ENCODE results near the gene MICAL2. TPM values are rescaled to one million over a fixed set of nuclear protein-coding genes. Genes with fewer than 3 reads are reported as not detected.
A peak's percentile ranks its signal among the peaks of the same experiment; 100 is the strongest.

Gene MICAL2
- total RNA-seq, 1 experiment from 2014 or later = 151 TPM

DNA sequence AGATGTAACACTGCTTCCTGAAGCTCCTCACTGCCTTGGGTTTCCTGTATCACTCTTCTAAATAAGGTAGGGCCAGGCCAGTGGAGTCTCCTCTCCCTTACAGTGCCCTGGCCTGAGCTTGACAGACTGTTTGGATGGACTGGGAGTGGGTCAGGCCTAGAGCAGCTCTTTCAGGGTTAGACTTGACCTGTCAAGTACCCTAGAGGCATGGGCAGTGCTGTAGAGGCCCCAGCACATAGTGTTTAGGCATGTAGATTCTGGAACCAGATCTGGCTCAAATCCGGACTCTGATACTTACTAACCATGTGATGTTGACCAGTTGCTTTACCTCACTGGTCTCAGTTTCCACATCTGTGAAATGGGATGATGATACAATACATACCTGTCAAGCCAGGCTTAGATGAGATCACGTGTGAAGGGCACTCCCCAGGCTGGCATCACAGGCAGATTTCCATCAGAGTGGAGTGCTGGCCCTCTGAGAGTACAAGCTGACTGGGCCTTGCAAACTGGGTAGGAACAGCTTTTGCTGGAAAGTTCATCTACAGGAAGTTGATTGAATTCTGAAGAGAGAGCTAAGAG, 1.4 kb upstream of the MICAL2 start:
- H3K27me3 Mint-ChIP-seq (ENCODE audit: insufficient read depth, unreplicated experiment) = no peaks in the 10 kb centered on the region
- ChIA-PET POLR2A (interaction anchor here (1.3 to 7.2 kb wide), 6 partner anchors 10 to 73 kb away, joined by 5 to 79 read pairs (median 12); no protein-coding TSS in a partner anchor), CTCF (interaction anchor here (0.9 to 2.4 kb wide), 11 partner anchors 13 to 172 kb away, joined by 3 to 11 read pairs (median 5); no protein-coding TSS in a partner anchor)

DNA sequence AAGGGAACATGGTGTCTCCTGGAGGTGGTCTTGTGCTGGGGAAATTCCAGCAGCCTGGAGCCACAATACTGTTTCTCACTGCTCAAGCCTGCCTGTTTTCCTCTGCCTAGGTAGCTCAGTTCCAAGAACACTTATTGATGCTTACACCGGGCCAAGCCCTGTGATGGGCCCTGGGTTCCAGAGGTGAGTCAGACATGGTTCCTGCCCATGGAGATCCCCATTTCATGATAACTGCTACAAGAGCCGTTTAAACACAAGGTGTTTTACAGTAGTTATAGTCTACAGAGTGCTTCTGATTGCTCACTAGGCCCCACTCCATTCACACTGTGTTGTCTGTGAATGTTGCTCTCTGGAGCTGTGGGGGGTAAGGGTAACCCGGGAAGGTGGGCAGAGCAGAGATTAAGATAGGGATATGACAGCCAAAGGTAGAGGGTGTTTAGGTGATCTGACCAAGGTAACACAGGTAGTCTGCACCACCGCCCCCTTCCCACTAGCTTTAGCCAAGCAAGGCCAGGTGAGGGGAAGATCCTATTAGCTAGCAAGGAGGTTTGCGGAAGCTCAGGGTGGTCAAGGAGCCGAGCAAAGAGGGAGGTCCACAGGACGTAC, 696 bp upstream of the MICAL2 start:
- Mint-ChIP-seq H3K27ac (ENCODE audit: low read depth, unreplicated experiment) (peak overlapping the region; percentile 61), H3K9me3 (ENCODE audit: unreplicated experiment) (no peaks in the 10 kb centered on the region), H3K4me3 (ENCODE audit: unreplicated experiment) (peak overlapping the region; percentile 79), H3K36me3 (ENCODE audit: insufficient read depth, unreplicated experiment) (peaks cover 12% of the 10 kb centered on the region), H3K4me1 (ENCODE audit: insufficient read depth, unreplicated experiment) (peaks cover 29% of the 10 kb centered on the region), H3K27me3 (ENCODE audit: insufficient read depth, unreplicated experiment) (no peaks in the 10 kb centered on the region)
- TSS peak; percentile 77 for BruUV-seq (replicated peaks)
- TF ChIP-seq, protein P1, sequence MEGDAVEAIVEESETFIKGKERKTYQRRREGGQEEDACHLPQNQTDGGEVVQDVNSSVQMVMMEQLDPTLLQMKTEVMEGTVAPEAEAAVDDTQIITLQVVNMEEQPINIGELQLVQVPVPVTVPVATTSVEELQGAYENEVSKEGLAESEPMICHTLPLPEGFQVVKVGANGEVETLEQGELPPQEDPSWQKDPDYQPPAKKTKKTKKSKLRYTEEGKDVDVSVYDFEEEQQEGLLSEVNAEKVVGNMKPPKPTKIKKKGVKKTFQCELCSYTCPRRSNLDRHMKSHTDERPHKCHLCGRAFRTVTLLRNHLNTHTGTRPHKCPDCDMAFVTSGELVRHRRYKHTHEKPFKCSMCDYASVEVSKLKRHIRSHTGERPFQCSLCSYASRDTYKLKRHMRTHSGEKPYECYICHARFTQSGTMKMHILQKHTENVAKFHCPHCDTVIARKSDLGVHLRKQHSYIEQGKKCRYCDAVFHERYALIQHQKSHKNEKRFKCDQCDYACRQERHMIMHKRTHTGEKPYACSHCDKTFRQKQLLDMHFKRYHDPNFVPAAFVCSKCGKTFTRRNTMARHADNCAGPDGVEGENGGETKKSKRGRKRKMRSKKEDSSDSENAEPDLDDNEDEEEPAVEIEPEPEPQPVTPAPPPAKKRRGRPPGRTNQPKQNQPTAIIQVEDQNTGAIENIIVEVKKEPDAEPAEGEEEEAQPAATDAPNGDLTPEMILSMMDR (IDR thresholded peaks at IDR 0.05; ENCODE audit: unreplicated experiment) = no peak
- intact Hi-C loops (cut with micrococcal nuclease) = loop anchor here (1.0 to 5.0 kb wide), 3 partner anchors 63 to 177 kb away; no protein-coding TSS in a partner anchor
- DNase-seq (ENCODE audit: unreplicated experiment) = no peak
- ChIA-PET POLR2A (interaction anchor here (0.8 to 7.2 kb wide), 13 partner anchors 11 to 160 kb away, joined by 3 to 79 read pairs (median 5); no protein-coding TSS in a partner anchor), CTCF (interaction anchor here (0.8 to 2.4 kb wide), 14 partner anchors 14 to 171 kb away, joined by 3 to 11 read pairs (median 4); no protein-coding TSS in a partner anchor)

More for the DNA sequence above, 1.4 kb upstream of the MICAL2 start:
- Mint-ChIP-seq H3K4me1 (ENCODE audit: insufficient read depth, unreplicated experiment) (peaks cover 30% of the 10 kb centered on the region), H3K27ac (ENCODE audit: low read depth, unreplicated experiment) (no peak overlapping the region), H3K36me3 (ENCODE audit: insufficient read depth, unreplicated experiment) (peaks cover 12% of the 10 kb centered on the region), H3K9me3 (ENCODE audit: unreplicated experiment) (no peaks in the 10 kb centered on the region), H3K4me3 (ENCODE audit: unreplicated experiment) (no peak overlapping the region)
- BruUV-seq (replicated peaks) = no TSS peak
- DNase-seq (ENCODE audit: unreplicated experiment) = no peak
- intact Hi-C loops (cut with micrococcal nuclease) = no loop called here
- TF ChIP-seq, protein P1 (IDR thresholded peaks at IDR 0.05; ENCODE audit: unreplicated experiment) = no peak

DNA sequence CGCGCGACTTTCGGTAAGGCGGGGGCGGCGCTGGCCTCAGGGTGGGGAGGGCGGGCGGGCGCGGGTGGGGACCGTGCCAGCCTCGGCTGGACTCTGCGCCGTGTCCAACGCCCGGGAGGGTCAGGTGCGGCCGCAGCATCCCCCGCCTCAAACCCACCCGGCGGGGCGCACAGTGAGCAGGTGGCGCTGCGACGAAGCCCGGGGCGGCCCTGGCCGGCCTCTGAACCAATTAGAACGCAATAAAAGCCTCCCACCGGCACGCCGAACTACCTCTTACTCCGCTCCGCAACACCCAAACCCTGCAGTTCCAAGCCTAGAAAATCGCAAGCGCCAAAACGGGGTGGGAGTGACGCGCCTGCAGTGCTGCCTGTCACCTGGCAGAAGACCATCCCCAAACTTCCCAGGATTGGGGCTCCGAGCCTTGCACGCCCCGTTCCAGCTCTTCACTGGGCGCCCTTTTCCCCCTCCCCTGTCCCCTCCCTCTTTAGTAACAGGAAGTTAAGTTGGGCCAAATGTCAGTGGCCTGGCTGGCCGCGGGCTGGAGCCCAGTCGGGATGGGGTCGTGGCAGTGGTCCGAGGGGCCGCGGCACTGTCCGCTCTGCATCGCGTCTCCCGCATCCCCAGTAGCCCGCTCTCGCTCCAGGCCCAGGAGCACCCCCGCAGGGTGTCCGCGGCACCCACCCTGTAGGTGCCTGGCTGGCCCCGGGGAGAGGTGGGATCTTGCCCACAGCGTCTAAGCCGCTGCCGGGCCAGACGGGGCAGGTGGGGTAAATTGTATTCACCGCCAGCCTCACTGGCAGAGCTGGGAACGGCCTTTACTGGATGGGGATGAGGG, 541 bp downstream of the MICAL2 start:
- peak; percentile 34 for DNase-seq (ENCODE audit: unreplicated experiment)
- Mint-ChIP-seq H3K36me3 (ENCODE audit: insufficient read depth, unreplicated experiment) (peaks cover 14% of the 10 kb centered on the region), H3K27me3 (ENCODE audit: insufficient read depth, unreplicated experiment) (no peaks in the 10 kb centered on the region), H3K27ac (ENCODE audit: low read depth, unreplicated experiment) (no peak overlapping the region), H3K4me3 (ENCODE audit: unreplicated experiment) (peak overlapping the region; percentile 79), H3K9me3 (ENCODE audit: unreplicated experiment) (no peaks in the 10 kb centered on the region), H3K4me1 (ENCODE audit: insufficient read depth, unreplicated experiment) (peaks cover 29% of the 10 kb centered on the region)
- ChIA-PET POLR2A (interaction anchor here (0.6 to 7.2 kb wide), 17 partner anchors 12 to 1301 kb away, joined by 3 to 79 read pairs (median 4); no protein-coding TSS in a partner anchor), CTCF (interaction anchor here (0.7 to 1.5 kb wide), 3 partner anchors 63 to 156 kb away, joined by 3 read pairs; no protein-coding TSS in a partner anchor)
- TF ChIP-seq, protein P1 (IDR thresholded peaks at IDR 0.05; ENCODE audit: unreplicated experiment) = no peak
- intact Hi-C loops (cut with micrococcal nuclease) = loop anchor here (1.0 to 5.0 kb wide), 3 partner anchors 64 to 179 kb away; no protein-coding TSS in a partner anchor
- BruUV-seq (replicated peaks) = no TSS peak

Data from MCF 10A (cell line).